Choroid plexus epithelial cell (primary cell): ENCODE measurements around the gene ZSCAN21.

Experiments used
- DNase-seq: peaks from one replicate; pipeline ENCODE4 v3.0.0-alpha.2; 2010; ENCODE audit warnings: low read depth
- H3K4me3 ChIP-seq: 2 replicates; pipeline ENCODE4 v1.5.1; 2011; ENCODE audit warnings: low read depth, mild to moderate bottlenecking, control low read depth, low read length, moderate library complexity
- TF ChIP-seq, protein P1 (sequence below): conservative IDR thresholded peaks from 2 replicates; pipeline ENCODE4 v1.5.1; 2011; ENCODE audit warnings: low read depth, mild to moderate bottlenecking, control low read depth, inconsistent platforms, low read length, moderate library complexity

The ZSCAN21 gene

DNA sequence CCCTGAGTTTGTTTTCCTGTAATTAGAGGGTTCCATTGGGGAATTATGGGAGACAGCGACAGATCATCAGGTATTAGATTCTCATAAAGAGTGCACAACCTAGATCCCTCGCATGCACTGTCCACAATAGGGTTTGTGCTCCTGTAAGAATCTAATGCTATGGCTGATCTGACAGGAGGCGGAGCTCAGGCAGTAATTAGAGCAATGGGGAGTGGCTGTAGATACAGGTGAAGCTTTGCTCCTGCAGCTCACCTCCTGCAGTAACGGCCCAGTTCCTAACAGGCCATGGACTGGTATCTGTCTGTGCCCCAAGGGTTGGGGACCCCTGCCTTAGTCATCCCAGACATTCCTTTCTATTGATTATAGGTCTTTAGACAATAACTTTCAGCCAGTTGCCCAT is 894 bp upstream of the ZSCAN21 start:
- H3K4me3 ChIP-seq, result no peak overlapping the region
- no peak for DNase-seq
- TF ChIP-seq, protein P1, sequence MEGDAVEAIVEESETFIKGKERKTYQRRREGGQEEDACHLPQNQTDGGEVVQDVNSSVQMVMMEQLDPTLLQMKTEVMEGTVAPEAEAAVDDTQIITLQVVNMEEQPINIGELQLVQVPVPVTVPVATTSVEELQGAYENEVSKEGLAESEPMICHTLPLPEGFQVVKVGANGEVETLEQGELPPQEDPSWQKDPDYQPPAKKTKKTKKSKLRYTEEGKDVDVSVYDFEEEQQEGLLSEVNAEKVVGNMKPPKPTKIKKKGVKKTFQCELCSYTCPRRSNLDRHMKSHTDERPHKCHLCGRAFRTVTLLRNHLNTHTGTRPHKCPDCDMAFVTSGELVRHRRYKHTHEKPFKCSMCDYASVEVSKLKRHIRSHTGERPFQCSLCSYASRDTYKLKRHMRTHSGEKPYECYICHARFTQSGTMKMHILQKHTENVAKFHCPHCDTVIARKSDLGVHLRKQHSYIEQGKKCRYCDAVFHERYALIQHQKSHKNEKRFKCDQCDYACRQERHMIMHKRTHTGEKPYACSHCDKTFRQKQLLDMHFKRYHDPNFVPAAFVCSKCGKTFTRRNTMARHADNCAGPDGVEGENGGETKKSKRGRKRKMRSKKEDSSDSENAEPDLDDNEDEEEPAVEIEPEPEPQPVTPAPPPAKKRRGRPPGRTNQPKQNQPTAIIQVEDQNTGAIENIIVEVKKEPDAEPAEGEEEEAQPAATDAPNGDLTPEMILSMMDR, result no peak

DNA sequence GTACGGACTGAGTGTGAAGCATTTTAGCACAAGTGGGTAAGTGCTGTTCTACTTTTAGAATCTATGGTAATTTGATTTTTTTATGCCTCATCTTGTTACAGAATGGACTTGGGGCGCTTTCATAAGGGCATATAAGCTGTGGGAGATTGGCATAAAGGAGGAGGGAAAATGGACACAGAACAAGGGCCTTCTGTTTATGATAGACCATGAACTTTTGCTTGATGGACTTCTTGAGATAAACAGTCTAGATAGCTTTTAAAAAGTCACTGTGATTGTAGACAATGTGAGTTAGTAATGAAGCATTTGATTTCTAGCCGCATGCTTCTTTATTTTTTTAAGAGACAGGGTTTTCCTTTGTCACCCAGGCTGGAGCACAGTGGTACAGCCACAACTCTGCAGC is 2.0 kb downstream of the ZSCAN21 start:
- TF ChIP-seq, protein P1, result no peak
- H3K4me3 ChIP-seq, result no peak overlapping the region
- no peak for DNase-seq

DNA sequence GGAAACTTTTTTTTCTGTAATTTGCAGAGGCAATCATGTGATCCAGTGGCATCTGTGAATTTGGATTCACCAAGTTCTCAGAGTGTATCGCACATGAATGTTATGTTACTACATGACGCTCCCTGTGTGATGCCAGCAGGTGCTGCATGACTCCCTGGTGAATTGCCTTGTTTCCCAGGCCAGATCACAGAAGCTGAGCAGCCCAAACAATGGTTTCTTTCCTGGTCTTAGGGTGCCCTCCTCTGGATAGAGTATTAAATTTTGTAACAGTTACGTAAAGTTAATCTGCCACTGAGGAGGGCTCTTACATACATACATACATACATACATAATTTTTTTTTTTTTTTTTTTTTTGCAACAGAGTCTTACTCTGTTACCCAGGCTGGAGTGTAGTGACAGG is 3.6 kb downstream of the ZSCAN21 start:
- TF ChIP-seq, protein P1, result peak; percentile 56
- H3K4me3 ChIP-seq, result no peak overlapping the region
- peak; percentile 86 for DNase-seq

DNA sequence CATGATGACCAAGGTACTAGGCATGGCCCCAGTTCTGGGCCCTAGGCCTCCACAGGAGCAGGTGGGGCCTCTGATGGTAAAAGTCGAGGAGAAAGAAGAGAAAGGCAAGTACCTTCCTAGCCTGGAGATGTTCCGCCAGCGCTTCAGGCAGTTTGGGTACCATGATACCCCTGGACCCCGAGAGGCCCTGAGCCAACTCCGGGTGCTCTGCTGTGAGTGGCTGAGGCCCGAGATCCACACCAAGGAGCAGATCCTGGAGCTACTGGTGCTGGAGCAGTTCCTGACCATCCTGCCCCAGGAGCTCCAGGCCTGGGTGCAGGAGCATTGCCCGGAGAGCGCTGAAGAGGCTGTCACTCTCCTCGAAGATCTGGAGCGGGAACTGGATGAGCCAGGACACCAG is 7.4 kb downstream of the ZSCAN21 start:
- no peak overlapping the region for H3K4me3 ChIP-seq
- TF ChIP-seq, protein P1, result no peak
- no peak for DNase-seq

DNA sequence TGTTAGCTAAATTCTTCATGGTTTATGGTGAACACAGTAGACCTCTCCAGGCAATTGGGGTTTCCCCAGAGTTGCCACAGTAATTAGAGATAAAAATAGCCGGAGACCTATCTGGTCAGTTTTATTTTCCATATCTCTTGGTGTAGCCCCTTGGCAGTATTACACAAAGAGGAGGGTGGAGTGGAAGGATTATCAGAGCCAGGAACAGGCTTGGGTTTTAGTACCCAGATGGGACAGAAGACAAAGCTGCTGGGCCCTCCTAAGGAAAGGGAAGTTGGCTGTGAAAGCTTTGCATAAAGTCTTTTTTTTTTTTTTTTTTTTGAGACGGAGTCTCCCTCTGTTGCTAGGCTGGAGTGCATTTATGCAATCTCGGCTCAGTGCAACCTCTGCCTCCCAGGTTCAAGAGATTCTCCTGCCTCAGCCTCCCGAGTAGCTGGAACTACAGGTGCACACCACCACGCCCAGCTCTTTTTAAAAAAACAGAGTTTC is 9.7 kb downstream of the ZSCAN21 start:
- TF ChIP-seq, protein P1, result no peak

DNA sequence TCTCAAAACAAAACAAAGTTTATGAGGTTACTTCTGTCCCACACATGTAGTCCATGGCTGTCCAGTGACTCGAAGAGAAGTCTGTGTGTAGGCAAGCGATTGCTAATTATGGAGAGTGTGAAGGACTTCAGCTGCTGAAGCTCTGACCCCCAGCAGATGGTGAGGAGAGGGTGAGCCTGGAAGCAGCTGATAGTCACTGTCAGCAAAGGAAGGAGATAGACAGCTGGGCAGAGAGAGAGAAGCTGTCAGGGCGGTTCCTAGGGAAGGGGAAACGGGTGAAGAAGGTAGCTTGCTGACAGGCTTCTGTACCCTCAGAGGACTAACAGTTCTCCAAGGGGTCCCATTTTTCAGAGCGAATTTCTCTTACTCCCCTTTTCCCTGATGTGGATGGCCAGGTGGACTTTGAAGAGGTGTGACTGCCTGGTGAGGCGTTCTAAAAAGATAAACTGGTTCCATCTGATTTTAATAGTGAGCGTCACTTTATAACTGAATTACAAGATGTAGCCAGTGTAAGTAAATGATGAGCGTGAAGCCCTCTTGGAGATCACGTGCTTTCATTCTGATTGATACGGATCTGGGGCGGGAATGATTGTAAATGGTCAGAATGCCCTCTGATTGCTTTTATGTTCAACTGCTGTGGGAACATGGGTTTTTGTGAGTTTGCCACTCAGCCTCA is 12.1 kb downstream of the ZSCAN21 start:
- no peak overlapping the region for H3K4me3 ChIP-seq
- DNase-seq, result no peak
- TF ChIP-seq, protein P1, result no peak

More for the DNA sequence above, 9.7 kb downstream of the ZSCAN21 start:
- H3K4me3 ChIP-seq, result no peak overlapping the region
- DNase-seq, result no peak

DNA sequence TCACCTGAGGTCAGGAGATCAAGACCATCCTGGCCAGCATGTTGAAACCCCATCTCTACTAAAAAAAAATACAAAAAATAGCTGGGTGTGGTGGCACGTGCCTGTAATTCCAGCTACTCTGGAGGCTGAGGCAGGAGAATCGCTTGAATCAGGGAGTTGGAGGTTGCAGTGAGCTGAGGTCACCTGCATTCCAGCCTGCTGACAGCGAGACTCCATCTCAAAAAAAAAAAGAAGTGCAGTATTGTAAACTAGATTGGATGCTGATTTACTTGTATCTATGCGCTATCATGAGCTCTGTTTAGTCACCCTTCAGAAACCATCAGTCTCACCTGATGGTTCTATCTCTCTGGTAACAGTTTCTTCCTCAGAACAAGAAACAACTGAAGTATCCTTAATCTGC is 13.8 kb downstream of the ZSCAN21 start:
- H3K4me3 ChIP-seq, result no peak overlapping the region
- TF ChIP-seq, protein P1, result no peak
- no peak for DNase-seq
